ENCODE data around the gene ANXA4. TPM values are rescaled to one million over a fixed set of nuclear protein-coding genes. Genes with fewer than 3 reads are reported as not detected.

The ANXA4 gene
- total and polyA plus RNA-seq, 4 donors, result 19.5 to 61.4 (median 22.6) TPM

- Histone ChIP-seq H3K4me3 (ENCODE audit: low read depth, low read length) (no peak overlapping the region), H3K27ac (ENCODE audit: low read depth, low read length) (no peak overlapping the region), H3K9me3 (ENCODE audit: control insufficient read depth, insufficient read depth, low read length) (no peaks in the 10 kb centered on the region), H3K27me3 (ENCODE audit: control insufficient read depth, insufficient read depth, low read length) (no peaks in the 10 kb centered on the region), H3K36me3 (ENCODE audit: control insufficient read depth, insufficient read depth, low read length) (peaks cover 3% of the 10 kb centered on the region), H3K4me1 (ENCODE audit: control insufficient read depth, insufficient read depth, low read length) (no peaks in the 10 kb centered on the region)
- no peak for DNase-seq (ENCODE audit: low read depth in 4 of 6, low spot score in 6 of 6)
- 87% methylated on average over 2 of the region's 3 CpGs for WGBS (ENCODE audit: insufficient coverage)
Measured at GRCh38 chr2:69811591-69811990, 69.7 kb downstream of the ANXA4 start.

DNA sequence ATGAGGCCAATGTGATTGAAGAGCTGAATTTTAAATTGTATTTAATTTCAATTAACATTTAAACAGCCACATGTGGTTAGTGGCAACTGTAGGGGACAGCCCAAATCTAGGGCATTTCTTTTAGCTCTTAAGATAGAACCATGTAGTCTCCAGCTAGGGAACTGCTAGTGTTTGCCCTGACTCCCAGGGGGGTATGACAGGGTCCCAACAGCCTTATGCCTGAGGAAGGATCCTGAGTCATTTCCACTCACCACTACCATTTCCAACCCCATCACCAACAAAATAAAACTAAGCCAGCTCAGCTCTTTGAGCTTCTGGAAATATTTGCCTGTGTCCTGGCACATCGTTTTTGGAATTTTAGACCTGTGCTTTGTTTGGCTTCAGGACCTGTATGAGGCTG, 73.8 kb downstream of the ANXA4 start:
- 88% methylated on average over 1 of the region's 1 CpG for WGBS (ENCODE audit: insufficient coverage)
- Histone ChIP-seq H3K4me3 (ENCODE audit: low read depth, low read length) (no peak overlapping the region), H3K9me3 (ENCODE audit: control insufficient read depth, insufficient read depth, low read length) (no peaks in the 10 kb centered on the region), H3K36me3 (ENCODE audit: control insufficient read depth, insufficient read depth, low read length) (no peaks in the 10 kb centered on the region), H3K27me3 (ENCODE audit: control insufficient read depth, insufficient read depth, low read length) (no peaks in the 10 kb centered on the region), H3K4me1 (ENCODE audit: control insufficient read depth, insufficient read depth, low read length) (no peaks in the 10 kb centered on the region), H3K27ac (ENCODE audit: low read depth, low read length) (no peak overlapping the region)
- DNase-seq (ENCODE audit: low read depth in 4 of 6, low spot score in 6 of 6), result no peak

DNA sequence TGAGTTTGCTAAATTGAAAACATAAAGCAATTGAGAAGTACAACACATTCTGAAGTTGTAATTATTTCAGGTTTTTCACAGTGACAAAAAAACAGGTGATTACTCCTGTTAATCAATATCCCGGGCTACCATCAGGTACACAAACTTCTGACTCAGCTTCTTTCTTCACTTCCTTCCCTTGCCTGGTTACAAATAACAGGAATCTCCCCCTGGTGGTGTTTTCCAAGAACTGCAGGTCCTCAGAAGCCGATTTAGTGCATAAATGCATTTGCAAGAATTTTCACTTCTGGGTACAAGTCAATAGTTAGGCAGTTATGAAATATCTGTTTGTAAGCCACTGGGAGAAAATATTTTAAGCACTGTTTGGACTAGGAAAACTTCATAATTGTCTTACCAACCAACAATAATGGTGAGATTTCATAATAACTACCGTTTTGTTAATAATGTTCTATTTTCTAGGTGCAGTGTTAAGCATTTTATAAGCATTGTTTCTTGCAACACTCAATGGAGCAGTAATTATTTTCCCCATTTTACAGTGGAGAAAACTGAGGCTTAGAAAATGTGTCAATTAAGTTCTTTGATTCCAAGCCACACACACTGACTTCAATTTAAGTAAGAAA, 75.1 kb downstream of the ANXA4 start:
- H3K36me3 ChIP-seq (ENCODE audit: control insufficient read depth, insufficient read depth, low read length), result no peaks in the 10 kb centered on the region
- H3K4me1 ChIP-seq (ENCODE audit: control insufficient read depth, insufficient read depth, low read length), result no peaks in the 10 kb centered on the region

DNA sequence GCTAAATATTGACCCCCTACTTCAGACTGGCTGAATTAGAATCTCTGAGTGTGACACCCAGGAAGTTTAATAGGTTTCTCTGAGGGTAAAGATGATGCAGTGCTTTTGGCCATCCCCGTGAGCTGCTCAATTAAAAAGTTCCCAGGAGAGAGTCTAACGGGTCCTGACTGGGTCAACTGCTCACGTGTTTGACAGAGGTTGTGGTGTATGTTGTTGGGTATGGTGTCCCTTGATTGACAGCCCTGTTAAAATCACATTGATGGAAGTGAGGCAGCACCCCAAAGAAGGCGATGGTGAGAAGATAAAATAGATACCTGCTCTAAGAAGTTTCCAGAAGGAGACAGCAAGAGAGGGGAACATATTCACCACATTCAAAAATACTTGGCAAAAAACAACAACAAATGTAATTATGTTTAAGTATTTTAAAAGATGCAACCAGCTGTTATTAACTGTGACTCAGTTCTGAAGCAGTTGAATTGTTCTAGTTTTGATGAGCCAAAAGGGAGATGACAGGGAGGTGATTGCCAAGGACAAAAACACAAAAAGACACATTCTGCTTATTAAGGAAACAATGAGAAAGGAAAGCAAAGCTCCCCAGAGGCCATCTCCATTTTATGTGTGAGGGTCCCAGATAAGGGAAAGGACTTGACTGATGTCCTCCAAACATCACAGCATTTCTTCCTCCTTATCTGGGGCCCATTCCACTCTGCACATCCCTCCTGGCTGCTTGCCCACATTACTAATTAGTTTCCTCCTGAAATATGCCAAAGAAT, 76.0 kb downstream of the ANXA4 start:
- Histone ChIP-seq H3K27me3 (ENCODE audit: control insufficient read depth, insufficient read depth, low read length) (no peaks in the 10 kb centered on the region), H3K9me3 (ENCODE audit: control insufficient read depth, insufficient read depth, low read length) (no peaks in the 10 kb centered on the region), H3K4me1 (ENCODE audit: control insufficient read depth, insufficient read depth, low read length) (no peaks in the 10 kb centered on the region), H3K36me3 (ENCODE audit: control insufficient read depth, insufficient read depth, low read length) (no peaks in the 10 kb centered on the region), H3K27ac (ENCODE audit: low read depth, low read length) (no peak overlapping the region), H3K4me3 (ENCODE audit: low read depth, low read length) (no peak overlapping the region)
- DNase-seq (ENCODE audit: low read depth in 4 of 6, low spot score in 6 of 6), result peak in 1 of 6 donors; percentile 67
- 60% methylated on average over 2 of the region's 4 CpGs for WGBS (ENCODE audit: insufficient coverage)

More for the DNA sequence above, 75.1 kb downstream of the ANXA4 start:
- no peak overlapping the region for H3K4me3 ChIP-seq (ENCODE audit: low read depth, low read length)
- WGBS (ENCODE audit: insufficient coverage), result 0% methylated on average over 1 of the region's 3 CpGs
- DNase-seq (ENCODE audit: low read depth in 4 of 6, low spot score in 6 of 6), result peak in 5 of 6 donors; percentile 69 to 97 (median 78)
- no peaks in the 10 kb centered on the region for H3K27me3 ChIP-seq (ENCODE audit: control insufficient read depth, insufficient read depth, low read length)
- H3K9me3 ChIP-seq (ENCODE audit: control insufficient read depth, insufficient read depth, low read length), result no peaks in the 10 kb centered on the region
- no peak overlapping the region for H3K27ac ChIP-seq (ENCODE audit: low read depth, low read length)

DNA sequence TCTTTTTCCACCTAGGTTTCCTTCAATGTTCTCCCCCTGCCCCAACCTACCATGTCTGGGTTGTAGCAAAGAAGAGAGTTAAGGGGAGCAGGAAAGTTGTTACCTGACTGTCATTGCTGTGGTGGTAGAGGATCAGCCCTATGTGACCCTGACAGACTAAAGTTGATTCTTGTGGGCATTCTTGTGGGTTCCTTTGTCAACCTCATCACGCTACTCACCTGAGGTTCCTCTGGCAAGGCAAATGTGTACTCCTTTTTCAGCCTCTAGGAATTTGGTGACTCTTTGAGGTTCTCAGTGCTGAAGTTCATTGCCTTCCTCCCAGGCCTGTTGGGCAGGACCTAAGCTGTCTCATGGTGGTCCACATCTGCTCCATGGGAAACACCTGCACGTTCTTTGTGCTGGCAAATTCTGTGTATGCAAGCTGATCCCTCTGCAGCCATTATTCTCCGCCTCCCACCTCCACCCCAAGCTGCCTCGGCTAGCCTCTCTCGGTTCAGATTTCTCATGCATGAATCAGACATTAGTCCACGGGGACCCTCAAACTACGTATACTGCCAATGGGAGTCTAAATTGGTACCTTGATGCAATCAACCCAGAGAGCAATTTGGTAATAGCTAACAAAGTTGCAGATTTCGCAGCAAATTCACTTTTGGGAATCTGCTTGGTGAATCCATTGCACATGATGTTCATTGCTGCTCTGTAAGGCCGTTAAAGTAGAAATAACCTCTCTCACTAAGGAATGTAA, 86.0 kb downstream of the ANXA4 start:
- H3K9me3 ChIP-seq (ENCODE audit: control insufficient read depth, insufficient read depth, low read length), result no peaks in the 10 kb centered on the region
- H3K27ac ChIP-seq (ENCODE audit: low read depth, low read length), result no peak overlapping the region
- H3K27me3 ChIP-seq (ENCODE audit: control insufficient read depth, insufficient read depth, low read length), result no peaks in the 10 kb centered on the region
- H3K4me3 ChIP-seq (ENCODE audit: low read depth, low read length), result no peak overlapping the region
- peaks cover 19% of the 10 kb centered on the region for H3K4me1 ChIP-seq (ENCODE audit: control insufficient read depth, insufficient read depth, low read length)
- 81% methylated on average over 7 of the region's 9 CpGs for WGBS (ENCODE audit: insufficient coverage)
- DNase-seq (ENCODE audit: low read depth in 4 of 6, low spot score in 6 of 6), result peak in 1 of 6 donors; percentile 41
- no peaks in the 10 kb centered on the region for H3K36me3 ChIP-seq (ENCODE audit: control insufficient read depth, insufficient read depth, low read length)

DNA sequence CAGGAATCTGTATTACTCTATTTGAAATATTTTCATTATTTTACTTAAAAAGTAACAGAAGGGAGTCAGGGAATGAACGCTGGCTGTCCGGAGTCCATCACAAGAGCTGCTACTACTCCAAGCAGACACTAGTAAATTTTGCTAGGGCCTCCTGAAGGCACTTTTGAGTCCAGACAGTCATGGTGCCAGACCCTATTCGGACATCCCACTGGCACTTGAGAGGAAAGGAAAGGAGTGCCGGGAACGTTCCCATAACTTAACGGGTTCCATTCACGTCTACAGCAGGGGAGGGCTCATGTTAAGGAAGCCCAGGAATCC, 87.0 kb downstream of the ANXA4 start:
- no peaks in the 10 kb centered on the region for H3K36me3 ChIP-seq (ENCODE audit: control insufficient read depth, insufficient read depth, low read length)
- H3K4me1 ChIP-seq (ENCODE audit: control insufficient read depth, insufficient read depth, low read length), result peaks cover 19% of the 10 kb centered on the region
- no peaks in the 10 kb centered on the region for H3K27me3 ChIP-seq (ENCODE audit: control insufficient read depth, insufficient read depth, low read length)
- no peak for DNase-seq (ENCODE audit: low read depth in 4 of 6, low spot score in 6 of 6)
- WGBS (ENCODE audit: insufficient coverage), result 0% methylated on average over 5 of the region's 7 CpGs
- peak overlapping the region; percentile 96 for H3K27ac ChIP-seq (ENCODE audit: low read depth, low read length)
- no peaks in the 10 kb centered on the region for H3K9me3 ChIP-seq (ENCODE audit: control insufficient read depth, insufficient read depth, low read length)
- H3K4me3 ChIP-seq (ENCODE audit: low read depth, low read length), result peak overlapping the region; percentile 86

GRCh38 chr2:69829256-69830044, 87.5 kb downstream of the ANXA4 start, which contains the start of gene GMCL1:
GMCL1 (plus strand) TSS chr2:69829660; CDS start chr2:69829893, 233 bp downstream.
- Histone ChIP-seq H3K4me1 (ENCODE audit: control insufficient read depth, insufficient read depth, low read length) (peaks cover 19% of the 10 kb centered on the region), H3K36me3 (ENCODE audit: control insufficient read depth, insufficient read depth, low read length) (no peaks in the 10 kb centered on the region), H3K4me3 (ENCODE audit: low read depth, low read length) (peak within 1 kb of the TSS; percentile 86), H3K27me3 (ENCODE audit: control insufficient read depth, insufficient read depth, low read length) (no peaks in the 10 kb centered on the region), H3K27ac (ENCODE audit: low read depth, low read length) (peak within 1 kb of the TSS; percentile 96), H3K9me3 (ENCODE audit: control insufficient read depth, insufficient read depth, low read length) (no peaks in the 10 kb centered on the region)
- DNase-seq (ENCODE audit: low read depth in 4 of 6, low spot score in 6 of 6), result peak; percentile 93 to 99 (median 95)
- WGBS (ENCODE audit: insufficient coverage), result under 1% methylated on average over 74 of the region's 74 CpGs

GRCh38 chr2:69830045-69830905, 88.3 kb downstream of the ANXA4 start:
- Histone ChIP-seq H3K27me3 (ENCODE audit: control insufficient read depth, insufficient read depth, low read length) (no peaks in the 10 kb centered on the region), H3K36me3 (ENCODE audit: control insufficient read depth, insufficient read depth, low read length) (no peaks in the 10 kb centered on the region), H3K4me1 (ENCODE audit: control insufficient read depth, insufficient read depth, low read length) (peaks cover 19% of the 10 kb centered on the region), H3K4me3 (ENCODE audit: low read depth, low read length) (peak overlapping the region; percentile 86), H3K9me3 (ENCODE audit: control insufficient read depth, insufficient read depth, low read length) (no peaks in the 10 kb centered on the region), H3K27ac (ENCODE audit: low read depth, low read length) (peak overlapping the region; percentile 96)
- DNase-seq (ENCODE audit: low read depth in 4 of 6, low spot score in 6 of 6), result peak in 1 of 6 donors; percentile 16
- WGBS (ENCODE audit: insufficient coverage), result under 1% methylated on average over 42 of the region's 45 CpGs

Measured in spinal cord (tissue), 10 donors.